ENCODE results near the gene CAPN2.

CAPN2 gene

DNA sequence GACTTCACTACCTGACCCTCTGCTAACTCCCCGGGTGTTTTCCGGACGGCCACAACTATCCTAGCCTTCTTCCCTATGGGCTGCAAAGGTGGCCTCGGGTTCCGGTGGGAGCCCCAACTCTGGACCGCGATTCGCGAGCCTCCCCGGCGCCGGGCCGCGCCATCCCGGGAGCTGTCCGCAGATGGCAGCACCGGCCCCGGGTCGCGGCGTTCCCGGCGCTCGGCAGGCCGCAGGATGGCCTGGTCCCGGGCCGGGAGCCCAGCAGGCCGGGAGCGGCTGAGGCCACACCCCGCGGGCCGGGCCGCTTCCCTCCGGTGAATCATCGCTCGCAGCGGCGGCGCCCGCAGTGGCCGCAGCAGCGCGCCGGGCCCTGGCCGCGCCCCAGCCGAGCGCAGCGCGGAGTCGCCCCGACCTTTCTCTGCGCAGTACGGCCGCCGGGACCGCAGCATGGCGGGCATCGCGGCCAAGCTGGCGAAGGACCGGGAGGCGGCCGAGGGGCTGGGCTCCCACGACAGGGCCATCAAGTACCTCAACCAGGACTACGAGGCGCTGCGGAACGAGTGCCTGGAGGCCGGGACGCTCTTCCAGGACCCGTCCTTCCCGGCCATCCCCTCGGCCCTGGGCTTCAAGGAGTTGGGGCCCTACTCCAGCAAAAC lies at the start of gene CAPN2:
Gene CAPN2 (plus strand): TSS at position 346 of the 656 bp plus-strand sequence. CDS start 102 bp downstream, at position 448.
- no peak for DNase-seq (ENCODE audit: extremely low read depth in 1 of 2, low read depth in 1 of 2)

DNA sequence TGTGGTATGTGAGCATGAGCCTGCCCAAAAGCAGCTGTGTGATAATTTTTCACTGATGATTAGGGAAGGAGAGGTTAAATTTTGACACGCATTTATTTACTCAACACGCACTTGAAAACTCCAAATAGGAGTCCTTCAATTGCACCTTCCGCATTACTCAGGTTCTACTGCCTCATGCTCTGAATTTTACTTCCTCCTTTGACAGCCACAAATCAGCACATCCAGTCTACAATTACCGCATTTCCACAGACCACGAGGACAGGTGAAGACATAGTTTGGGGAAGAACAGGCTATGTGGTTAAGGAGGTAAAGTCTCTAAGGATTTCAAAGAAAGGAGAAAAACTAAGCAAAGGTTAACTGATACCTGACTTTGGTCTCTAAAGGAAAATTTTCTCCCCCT lies 49.4 kb upstream of the CAPN2 start:
- DNase-seq (ENCODE audit: extremely low read depth in 1 of 2, low read depth in 1 of 2) = no peak

DNA sequence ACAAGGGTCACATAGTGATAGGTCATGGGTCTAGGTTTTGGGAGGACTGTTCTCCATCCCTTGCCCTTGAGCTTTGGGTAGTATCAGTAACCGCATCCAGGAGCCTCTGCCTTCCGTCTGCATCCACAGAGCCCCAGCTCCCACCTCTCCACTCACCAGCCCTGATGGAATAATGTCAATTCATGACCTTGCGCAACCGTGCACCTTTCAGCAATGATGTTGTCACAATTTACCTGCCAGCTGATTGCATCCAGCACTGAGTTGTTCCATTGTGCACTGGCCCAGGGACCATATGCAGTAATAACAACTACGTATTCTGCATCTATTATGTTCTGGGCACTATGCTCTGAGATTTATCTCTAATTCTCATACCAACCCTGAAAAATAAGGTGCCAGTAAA lies 48.2 kb upstream of the CAPN2 start:
- no peak for DNase-seq (ENCODE audit: extremely low read depth in 1 of 2, low read depth in 1 of 2)

DNA sequence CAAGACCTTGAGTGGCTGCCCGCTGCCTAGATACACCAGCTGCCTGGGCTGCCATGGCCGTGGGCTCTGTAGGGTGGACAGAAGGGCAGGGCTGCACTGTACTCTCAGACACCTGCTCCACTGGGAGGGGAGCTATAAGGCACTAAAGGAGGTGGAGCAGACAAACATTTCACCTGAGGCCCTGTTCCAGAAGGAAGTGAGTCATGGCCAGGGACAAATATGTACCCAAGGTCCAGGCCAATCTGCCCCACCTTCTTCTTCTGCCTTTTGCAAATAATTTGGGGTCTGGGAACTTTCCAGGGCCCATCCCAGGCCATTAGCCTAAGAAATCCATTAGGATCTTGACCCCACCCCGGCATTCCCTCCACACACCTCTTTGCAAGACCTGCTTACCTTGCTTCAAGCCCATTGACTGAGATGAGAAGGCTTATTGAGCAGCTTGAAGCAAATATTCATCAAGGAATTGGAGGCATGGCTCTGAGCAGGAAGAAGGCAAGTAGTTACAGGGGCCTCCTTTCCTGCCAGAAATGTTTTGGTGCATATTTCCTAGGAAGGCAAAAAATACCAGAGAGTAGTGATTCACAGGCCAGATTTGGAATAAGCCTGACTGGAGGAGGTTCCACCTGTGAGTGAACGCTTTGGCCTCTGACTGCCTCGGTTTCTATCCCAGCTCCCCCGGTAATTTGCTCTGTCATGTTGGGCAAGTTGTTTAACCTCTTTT lies 46.6 kb upstream of the CAPN2 start, which contains the start of gene CAPN8:
Gene CAPN8 (minus strand): TSS at position 110 of the 721 bp plus-strand sequence. CDS start 55 bp downstream, at position 55.
- DNase-seq (ENCODE audit: extremely low read depth in 1 of 2, low read depth in 1 of 2) = no peak

DNA sequence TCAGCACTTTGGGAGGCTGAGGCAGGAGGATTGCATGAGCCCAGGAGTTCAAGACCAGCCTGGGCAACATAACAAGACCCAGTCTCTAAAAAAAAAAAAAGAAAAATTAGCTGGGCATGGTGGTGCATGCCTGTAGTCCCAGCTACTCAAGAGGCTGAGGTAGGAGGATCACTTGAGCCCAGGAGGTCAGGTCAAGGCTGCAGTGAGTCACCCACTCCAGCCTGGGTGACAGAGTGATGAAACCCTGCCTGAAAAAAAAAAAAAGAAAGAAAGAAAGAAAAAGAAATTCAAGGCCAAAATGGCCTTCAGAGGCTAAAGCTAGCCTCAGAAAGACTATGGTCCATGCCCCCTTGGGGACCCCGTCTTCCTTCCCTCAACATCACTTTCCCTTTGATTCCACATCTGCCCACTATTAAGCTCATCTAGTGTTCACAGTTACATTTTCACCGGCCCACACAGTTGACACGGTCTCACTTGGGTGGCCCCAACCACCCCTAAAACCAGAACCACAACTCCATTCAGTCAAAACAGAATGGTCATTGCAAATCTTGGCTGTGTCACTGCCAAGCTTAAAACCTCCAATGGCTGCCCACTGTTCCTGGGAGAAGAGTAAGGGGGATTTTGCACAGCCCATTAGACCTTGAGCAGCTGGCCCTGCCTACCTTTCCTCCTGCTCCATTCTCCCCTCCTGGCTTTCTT lies 44.7 kb upstream of the CAPN2 start:
- no peak for DNase-seq (ENCODE audit: extremely low read depth in 1 of 2, low read depth in 1 of 2)

DNA sequence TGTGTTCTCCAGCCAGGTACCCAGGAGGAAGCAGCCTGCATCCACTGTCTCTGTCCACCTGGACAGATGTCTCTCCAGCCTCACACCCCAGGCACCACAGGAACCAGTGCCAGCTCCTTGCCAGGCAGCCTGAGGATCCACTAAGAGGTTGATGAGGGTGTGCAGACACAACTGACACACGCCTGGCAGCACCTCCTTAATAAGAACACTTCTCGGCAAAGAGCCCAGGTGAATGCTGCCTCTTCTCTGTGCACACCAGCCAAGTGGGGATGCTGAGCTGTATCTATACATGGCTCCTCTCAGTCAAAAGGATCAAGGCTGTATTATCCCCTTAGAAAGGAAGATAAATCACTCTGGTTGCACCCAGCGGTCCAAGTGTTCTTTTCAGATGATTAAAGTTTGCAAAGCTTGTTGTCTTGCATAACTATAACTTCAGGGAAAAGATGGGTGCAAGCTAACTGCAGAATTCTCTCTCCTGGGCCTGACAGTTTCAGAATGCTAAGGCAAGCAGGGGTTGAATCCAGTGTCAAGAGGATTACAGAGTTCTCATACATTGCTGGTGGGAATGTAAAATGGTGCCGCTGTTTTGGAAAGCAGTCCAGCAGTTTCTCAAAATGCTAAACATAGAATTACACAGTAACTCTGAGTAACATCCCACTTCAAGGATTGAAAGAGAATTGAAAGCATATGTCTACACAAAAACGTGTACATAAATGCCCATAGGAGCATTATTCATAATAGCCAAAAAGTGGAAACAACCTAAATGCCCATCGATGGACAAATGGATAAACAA lies 43.1 kb upstream of the CAPN2 start:
- DNase-seq (ENCODE audit: extremely low read depth in 1 of 2, low read depth in 1 of 2) = no peak

DNA sequence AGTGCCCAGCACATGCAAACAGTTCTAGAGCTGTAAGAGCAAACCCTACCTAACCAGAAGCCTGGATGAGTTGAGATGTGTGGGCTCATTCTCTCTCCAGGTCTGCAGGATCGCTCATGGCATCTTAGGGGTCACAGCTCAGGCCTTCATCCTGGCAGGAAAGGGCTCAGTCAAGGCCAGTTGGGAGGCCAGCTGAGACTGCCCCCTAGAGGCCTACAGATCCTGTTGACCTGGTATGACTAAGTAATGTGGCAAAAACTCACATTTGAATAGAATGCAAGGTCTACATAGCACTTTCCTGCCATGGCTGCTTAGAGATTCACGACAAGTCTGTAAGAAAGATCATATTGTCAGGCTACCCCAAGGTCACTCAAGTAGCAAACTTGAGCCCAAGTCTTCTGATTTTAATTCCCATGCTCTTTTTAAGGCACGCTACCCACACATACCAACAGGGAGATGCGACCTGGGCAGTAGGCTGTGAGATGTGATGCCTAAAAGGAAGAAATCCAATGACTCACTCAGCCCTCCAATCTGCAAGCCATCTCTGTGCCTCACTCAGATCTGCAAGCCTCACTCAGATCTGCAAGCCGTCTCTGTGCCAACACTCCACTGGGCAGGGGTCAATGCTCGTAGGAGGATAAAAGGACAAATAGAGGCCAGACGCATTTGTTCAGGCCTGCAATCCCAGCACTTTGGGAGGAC lies 41.7 kb upstream of the CAPN2 start:
- no peak for DNase-seq (ENCODE audit: extremely low read depth in 1 of 2, low read depth in 1 of 2)

DNA sequence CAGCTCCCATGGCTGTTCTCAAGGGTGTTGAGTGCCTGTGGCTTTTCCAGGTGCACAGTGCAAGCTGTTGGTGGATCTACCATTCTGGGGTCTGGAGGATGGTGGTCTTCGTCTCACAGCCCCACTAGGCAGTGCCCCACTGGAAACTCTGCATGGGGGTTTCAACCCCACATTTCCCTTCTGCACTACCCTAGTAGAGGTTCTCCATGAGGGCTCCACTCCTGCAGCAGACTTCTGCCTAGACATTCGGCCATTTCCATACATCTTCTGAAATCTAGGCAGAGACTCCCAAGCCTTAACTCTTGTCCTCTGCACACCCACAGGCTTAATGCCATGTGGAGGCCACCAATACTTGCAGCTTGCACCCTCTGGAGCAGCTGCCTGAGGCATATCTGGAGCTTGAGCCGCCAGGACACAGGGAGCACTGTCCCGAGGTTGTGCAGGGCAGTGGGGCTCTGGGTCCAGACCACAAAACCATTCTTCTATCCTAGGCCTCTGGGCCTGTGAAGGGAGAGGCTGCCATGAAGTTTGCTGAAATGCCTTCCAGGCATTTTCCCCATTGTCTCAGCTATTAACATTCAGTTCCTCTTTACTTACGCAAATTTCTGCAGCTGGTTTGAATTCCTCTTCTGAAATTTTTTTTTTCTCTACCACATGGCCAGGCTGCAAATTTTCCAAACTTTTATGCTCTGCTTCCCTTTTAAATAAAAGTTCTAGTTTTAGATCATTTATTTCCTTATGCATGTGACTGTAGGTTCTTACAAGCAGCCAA lies 38.0 kb upstream of the CAPN2 start:
- DNase-seq (ENCODE audit: extremely low read depth in 1 of 2, low read depth in 1 of 2) = no peak

DNA sequence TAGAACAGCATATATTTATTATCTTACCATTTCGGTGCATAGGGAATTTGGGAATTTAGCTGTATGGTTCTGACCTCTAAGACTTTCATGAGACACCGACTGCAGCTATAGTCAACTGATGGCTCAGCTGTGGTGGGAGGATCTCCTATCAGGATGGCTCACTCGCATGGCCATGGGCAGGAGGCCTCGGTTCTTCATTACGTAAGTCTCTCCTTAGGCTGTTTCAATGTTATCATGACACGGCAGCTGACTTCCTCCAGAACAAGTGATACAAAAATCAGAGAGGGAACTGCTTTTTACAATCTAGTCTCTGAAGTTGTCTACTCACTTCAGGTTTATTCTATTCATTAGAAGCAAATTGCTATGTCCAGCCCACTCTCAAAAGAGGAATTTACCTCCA lies 33.5 kb upstream of the CAPN2 start:
- DNase-seq (ENCODE audit: extremely low read depth in 1 of 2, low read depth in 1 of 2) = no peak

DNA sequence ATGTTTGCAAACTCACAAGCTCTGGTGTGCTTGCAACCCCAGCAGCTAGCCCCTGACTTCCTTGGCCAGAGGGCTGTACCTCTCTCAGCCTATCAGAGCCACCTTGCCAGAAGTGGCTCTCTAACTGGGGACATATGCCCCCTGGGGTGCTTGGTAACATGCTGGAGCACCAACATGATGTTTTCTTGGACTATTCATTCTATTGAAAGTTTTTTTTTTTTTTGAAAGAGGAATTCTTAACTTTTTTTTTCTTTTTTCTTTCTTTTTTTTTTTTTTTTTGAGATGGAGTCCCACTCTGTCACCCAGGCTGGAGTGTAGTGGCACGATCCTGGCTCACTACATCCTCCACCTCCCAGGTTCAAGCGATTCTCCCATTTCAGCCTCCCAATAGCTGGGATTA lies 32.2 kb upstream of the CAPN2 start:
- no peak for DNase-seq (ENCODE audit: extremely low read depth in 1 of 2, low read depth in 1 of 2)

DNA sequence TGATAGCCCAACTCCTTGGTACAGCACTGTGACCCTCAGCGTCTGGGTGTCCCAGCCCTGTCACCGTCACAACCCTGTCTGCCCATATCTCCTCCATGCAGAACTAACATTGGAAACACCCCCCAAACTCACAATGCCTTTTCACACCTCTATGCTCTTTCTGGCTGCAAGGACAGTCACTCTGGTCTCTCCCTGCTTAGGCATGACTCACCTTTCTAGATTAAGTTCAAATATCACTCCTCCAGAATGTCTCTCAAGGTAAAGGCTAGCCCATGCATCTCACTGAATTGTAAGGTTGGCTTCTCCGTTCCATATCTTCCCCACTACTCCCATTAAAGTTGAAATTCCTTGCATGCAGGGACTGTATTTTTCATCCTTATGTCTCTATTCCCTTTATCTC lies 29.8 kb upstream of the CAPN2 start:
- no peak for DNase-seq (ENCODE audit: extremely low read depth in 1 of 2, low read depth in 1 of 2)

DNA sequence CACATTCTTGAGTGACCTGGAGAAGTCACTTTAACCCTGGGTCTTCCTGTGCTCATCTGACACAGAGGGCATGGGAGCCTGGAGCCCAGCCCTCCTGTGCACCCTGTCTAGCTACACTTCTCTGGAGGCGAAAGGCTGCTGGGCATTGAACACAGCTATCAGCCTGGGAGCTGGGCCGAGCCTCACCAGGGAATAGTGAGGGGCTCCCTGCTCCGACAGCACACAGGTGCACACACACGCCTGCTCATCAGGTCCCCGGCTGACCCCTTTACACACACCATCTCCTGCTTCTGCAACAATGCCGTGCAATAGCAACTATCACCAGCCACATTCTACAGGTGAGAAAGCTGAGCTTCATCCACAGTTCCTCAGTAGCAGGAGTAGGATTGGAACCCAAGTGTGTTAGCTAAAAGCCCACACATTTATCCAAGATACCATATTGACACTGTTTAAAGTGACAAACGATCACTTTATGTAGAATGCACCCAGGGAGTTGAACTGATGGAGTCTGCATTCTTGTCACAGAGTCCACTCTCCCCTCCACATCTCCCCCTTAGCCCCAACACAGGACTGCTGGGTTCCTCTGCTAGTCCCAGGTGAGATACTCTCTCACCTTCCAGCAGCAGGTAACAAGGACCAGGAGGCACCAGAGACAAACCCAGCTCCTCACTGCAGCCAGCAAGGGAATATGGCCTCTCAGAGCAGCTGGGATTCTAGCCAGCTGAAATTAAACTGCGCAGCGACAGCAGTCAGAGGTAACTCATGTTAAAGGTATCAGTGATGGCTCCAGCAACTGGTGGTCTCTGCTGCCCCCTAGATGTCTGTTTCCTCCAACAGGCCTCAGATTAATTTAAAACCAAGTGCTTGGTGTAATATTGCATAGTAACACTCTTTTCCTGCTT lies 28.5 kb upstream of the CAPN2 start:
- peak in 1 of 2 donors; percentile 11 for DNase-seq (ENCODE audit: extremely low read depth in 1 of 2, low read depth in 1 of 2)

DNA sequence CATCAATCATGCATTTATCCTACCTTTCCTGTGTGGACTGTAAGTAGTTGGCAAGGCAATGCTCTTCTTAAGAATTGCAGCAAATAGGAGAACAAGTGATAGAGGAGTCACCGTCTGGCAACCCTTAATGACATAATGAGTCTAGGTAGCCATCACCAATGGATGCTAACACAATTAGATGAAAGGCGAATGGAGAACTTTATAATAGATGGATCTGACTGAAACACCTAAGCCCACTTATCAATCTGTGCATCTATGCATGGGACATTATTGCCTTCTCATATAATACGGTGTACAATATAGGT lies 27.9 kb upstream of the CAPN2 start:
- no peak for DNase-seq (ENCODE audit: extremely low read depth in 1 of 2, low read depth in 1 of 2)

DNA sequence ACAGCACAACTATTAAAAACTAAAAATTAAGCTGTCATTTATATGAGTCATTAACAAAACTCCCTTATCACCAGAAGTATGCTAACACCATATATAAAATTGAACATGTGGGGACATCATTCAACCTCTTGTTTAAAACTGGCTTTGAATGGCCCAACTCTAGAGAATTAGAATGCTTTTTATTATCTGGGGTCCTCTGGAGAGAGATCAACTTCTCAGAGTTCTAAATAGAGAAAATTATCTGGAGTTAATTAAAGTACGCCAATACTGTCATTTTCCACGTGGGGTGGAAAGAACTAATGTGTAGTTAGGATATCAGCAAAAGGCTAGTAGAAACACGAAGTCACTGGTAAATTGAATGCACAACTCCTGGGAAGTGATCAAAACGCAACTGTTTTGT lies 21.2 kb upstream of the CAPN2 start:
- no peak for DNase-seq (ENCODE audit: extremely low read depth in 1 of 2, low read depth in 1 of 2)

DNA sequence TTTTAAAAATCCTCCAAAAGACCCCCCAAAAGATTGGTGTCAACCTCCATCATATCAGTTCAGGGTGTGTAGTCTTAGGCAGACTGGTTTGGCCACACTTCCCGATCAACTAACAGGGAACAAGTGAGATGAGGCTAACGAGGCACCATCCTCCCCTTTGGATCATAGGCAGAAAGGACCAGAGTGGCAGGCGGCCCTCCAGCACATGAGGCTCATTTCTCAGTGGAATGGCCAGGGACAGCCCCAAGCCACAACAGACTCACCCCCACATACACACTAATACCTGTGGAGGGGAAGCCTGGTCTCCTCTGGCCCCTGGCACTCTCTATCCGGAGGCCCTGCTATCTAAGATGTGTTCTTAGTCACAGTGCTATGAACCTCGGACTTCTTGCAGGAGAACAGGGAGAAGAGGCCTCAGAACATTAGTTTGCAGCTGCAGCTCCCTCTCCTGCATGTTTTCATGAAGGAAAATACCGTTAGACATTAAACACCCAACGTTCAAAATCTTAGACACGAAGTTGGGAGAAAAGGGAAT lies 17.3 kb upstream of the CAPN2 start:
- no peak for DNase-seq (ENCODE audit: extremely low read depth in 1 of 2, low read depth in 1 of 2)

DNA sequence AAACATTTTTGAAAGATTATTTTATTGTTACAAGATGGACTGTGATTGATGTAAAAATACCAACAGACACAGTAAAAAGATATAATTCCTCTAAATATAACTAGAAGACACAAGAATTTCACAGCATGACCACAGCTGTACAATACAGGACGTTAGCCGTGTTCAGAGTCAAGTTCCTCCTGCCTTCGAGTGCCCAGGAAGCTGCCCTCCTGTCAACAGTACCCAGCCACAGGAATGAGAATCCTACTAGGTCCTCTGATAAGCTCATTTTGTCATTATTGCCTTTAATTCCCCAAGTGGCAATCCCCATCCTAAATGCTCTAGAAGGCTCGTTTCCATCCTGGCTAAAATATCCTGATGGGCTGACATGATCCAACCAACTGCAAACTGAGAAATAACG lies 16.4 kb upstream of the CAPN2 start:
- DNase-seq (ENCODE audit: extremely low read depth in 1 of 2, low read depth in 1 of 2) = no peak

DNA sequence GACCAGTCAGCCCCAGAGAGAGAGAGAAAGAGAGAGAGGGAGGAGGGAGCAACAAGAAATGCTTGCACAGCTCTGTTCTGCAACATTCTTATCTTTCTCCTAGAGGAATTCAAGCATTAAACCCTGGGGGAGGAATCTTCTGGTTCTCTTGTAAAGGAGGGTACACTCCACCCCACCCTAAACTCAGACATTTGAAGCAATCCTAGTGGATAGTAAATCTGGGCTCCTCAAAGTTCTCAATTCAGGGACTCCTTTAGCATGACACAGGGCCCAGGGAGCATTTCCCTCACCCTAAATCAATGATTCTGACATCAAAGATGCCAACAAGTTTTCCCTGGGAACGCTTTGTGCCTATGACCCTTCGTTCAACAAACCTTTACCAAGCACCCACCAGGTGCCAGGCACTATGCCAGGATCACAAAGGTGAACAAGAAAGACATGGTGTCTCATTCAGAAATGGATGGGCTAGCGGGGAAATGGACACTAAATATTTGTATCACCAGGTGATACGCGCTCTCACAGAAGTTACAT lies 11.9 kb upstream of the CAPN2 start:
- DNase-seq (ENCODE audit: extremely low read depth in 1 of 2, low read depth in 1 of 2) = no peak

DNA sequence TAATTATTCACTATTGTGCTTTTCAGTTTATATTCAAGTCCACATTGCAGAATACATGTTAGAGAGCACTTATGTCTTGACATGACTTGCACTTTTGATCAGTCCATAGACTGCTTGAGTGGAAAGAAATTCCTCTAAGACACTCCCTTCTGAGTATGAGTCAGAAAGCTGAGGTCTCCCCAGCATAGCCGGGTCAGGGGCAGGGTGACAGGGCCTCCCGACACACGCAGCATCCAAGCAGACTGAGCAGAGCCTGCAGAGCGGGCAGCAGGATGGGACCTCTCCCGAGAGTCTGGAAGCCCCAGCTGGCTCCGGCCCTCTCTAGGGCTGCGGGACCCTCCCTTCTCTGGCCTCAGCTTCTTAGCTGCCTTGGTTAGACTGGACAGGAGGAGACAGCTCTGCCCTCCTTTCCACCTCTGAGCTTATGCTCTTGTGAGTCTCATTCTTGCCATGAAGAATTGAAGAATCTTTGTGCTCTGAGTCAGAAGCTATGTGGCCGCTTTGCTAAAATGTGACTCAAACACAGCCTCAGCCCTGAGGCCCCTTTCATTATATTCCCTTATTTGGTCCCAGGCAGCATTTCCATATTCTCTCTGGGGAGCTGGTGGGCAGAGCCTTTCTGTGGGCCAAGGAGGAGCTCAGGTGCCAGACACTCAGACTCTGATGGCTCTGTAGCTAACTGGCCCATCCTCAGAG lies 11.2 kb upstream of the CAPN2 start:
- no peak for DNase-seq (ENCODE audit: extremely low read depth in 1 of 2, low read depth in 1 of 2)

Measured in stimulated activated CD8-positive, alpha-beta memory T cell treated with anti-CD3 and anti-CD28 coated beads, Interleukin-7, amount 100 ng/mL, for 48 hours (primary cell).